ENCODE measurements around the gene ZNF217.
"Not testable (repeated sequence)": the region's sequence is repeated elsewhere in the genome, so short reads cannot be mapped to it uniquely, and the experiment has no call there.

Gene ZNF217

DNA sequence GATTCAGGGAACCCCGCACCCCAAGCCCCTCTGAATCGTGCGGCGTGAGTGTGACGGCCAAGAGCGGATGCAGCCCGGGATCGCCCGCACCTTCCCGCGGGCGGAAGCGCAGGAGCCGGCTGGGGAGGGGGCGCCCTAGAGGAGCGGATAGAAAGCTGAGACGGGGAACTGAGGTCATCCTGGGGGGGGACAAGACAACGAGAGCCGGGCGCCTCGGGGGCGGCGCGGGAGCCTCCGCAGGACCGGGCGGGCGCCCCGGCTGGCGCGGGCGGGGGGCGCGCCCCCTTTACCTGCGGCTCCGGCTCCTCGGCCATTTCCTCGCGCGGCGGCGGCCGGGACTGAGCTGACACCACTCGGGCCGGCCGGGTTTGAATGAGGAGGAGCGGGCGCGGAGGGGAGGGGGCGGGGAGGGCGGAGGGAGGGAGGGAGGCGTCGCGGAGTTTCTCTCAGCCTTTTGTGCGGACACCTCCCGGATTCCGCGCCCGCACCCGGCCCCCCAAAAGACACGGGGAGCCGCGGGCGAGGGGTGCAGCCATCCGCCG, at the start of gene ZNF217:
Gene ZNF217, minus strand, starts transcription at position 374 of the 542 bp plus-strand sequence. CDS start 11,013 bp downstream, outside the sequence.
- peak in 1 of 2 donors; percentile 60 for DNase-seq (ENCODE audit: extremely low read depth in 1 of 2, low read depth in 1 of 2)

DNA sequence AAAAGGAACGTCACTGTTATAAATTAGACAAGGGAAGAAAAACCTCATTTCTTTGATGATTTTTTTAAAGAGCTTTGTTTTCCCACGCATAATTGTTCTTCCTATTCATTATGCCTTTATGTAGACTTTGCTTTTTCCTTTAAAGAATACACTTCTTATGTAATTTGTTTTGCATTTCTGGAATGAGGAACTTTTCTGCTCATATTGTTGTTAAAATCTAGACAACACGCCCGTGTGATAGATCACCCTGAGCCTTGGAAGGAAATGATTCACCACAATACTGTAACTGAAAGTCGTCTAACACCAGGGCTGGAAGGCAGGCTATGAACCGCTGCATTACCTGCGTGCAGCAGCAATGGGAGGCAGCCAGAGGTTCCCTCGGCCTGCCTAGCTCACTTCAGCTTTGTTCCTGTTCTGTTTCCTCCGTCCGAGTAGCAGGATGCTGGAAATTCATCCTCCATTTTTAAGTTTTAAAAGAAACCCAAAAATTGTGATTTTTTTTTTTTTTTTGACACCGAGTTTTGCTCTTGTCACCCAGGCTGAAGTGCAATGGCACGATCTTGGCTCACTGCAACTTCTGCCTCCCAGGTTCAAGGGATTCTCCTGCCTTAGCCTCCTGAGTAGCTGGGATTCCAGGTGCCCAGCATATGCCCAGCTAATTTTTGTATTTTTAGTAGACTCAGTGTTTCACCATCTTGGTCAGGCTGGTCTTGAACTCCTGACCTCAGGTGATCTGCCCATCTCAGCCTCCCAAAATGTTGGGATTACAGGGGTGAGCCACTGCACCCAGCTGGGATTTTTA, 49.6 kb upstream of the ZNF217 start:
- peak; percentile 9 to 52 for DNase-seq (ENCODE audit: extremely low read depth in 1 of 2, low read depth in 1 of 2)

GRCh38 chr20:53642196-53643030, 48.8 kb upstream of the ZNF217 start:
- peak in 1 of 2 donors; percentile 13 for DNase-seq (ENCODE audit: extremely low read depth in 1 of 2, low read depth in 1 of 2)

DNA sequence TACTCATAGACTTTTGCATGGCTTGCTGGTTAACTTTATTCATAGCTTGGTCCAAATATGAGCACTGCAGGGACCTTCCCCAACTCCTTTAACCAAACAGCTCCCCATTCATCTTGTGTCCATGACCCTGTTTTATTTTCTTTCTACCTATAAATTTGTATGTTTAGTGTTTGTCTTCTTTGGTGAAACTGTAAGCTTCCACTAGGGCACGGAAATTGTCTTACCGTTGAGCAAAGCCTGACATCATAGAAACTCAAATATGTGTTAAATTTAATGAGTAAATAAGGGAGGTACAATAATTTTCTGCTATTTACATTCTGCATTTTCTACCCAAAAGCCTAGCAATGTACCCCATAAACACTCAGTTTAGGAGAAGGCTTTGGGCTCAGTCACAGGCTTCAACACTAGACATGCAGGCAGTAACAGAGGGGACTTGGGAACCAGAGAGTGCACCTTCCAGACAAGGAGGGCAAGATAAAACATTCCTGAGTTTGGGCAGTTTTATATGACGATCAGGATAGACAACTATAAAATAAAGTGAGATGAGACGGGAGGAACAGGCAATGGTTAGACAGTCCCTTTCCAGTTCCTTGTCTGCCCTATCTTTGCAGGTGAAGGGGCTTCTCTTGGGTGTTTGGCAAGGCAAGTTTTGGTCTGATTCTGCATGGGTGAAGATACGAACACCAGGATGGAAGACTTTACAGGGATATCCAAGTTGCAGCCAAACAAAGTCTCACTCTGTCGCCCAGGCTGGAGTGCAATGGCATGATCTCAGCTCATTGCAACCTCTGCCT, 46.2 kb upstream of the ZNF217 start:
- no peak for DNase-seq (ENCODE audit: extremely low read depth in 1 of 2, low read depth in 1 of 2)

DNA sequence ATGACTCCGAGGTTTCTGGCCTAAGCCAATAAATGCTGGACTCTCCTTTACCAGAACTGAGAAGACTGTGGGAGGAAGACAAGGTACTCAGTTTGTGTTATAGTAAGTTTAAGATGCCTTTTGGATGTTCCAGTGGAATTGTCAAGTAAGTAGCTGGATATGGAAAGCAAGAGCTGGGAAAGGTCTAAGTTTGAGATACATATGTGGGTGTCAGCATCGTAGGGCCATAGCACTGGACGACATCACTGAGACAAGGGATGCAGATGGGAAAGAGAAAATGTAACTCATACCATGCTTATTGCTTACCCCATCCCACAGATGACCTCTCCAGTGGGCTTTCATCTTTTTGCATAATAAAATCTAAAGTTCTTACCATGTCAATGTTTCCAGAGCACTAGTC, 45.5 kb upstream of the ZNF217 start:
- no peak for DNase-seq (ENCODE audit: extremely low read depth in 1 of 2, low read depth in 1 of 2)

DNA sequence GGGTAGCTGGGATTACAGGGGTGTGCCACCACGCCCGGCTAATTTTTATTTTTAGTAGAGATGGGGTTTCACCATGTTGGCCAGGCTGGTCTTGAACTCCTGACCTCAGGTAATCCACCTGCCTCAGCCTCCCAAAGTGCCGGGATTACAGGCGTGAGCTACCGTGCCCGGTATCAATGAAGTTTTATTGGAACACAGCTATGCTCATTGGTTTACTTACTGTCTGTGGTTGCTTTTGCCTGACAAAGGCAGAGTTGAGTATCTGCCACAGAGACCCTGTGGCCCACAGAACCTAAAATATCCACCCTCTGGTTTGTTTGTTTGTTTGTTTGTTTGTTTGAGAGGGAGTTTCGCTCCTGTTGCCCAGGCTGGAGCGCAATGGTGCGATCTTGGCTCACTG, 43.7 kb upstream of the ZNF217 start:
- not testable (repeated sequence) for DNase-seq (ENCODE audit: extremely low read depth in 1 of 2, low read depth in 1 of 2)

DNA sequence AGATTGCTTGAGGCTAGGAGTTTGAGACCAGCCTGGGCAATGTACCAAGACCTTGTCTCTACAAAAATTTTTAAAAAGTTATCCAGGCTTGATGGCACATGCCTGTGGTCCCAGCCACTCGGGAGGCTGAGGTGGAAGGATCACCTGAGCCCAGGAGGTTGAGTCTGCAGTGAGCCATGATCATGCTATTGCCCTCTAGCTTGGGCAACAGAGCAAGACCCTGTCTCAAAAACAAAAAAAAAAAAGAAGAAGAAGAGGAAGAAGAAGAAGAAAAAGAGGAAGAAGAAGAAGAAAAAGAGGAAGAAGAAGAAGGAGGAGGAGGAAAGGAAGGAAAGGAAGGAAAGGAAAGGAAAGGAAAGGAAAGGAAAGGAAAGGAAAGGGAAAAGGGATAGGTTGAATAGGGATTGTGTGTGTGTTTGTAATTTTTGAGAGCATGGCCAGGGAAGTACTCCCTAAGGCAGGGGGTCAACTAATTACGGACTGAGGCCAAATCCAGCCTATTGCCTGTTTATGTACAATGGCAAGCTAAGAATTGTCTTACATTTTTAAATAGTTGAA, 43.0 kb upstream of the ZNF217 start:
- no peak for DNase-seq (ENCODE audit: extremely low read depth in 1 of 2, low read depth in 1 of 2)

DNA sequence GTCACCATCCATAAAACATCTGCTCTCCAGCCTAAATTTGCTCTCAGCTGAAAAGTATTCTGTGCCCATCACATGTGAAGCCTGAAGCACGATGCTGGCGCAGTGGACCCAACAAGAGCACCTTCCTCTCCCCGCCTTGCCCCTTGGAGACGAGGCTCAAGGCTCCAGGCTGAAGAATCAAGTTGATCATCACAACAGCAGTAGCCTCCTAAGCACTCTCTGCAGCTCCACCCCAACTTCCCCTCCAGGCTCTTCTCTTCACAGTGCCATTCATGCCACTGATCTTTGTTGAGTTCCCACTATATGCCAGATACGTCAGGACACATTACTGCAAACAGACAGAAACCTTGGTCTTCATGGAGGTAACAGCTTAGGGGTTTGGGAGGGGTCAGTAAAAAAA, 41.6 kb upstream of the ZNF217 start:
- no peak for DNase-seq (ENCODE audit: extremely low read depth in 1 of 2, low read depth in 1 of 2)

DNA sequence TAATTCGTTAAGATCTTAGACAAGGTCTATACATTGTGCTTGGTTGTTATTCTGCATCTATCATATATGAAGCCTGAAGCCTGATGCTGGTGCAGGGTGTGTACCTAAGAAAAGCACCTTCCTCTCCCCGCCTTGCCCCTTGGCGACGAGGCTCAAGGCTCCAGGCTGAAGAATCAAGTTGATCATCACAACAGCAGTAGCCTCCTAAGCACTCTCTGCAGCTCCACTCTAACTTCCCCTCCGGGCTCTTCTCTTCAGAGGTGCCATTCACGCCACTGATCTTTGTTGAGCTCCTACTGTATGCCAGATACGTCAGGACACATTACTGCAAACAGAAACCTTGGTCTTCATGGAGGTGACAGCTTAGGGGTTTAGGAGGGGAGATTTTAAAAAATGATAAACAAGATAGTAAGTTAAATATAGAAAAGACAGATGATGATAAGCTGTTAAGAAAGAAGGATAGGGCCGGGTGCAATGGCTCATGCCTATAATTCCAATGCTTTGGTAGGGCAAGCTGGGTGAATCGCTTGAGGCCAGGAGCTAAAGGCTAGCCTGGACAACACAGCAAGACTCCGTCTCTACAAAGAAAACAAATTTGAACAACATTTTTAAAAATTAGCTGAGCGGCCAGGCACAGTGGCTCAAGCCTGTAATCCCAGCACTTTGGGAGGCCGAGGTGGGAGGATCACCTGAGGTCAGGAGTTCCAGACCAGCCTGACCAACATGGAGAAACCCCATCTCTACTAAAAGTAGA, 38.4 kb upstream of the ZNF217 start:
- no peak for DNase-seq (ENCODE audit: extremely low read depth in 1 of 2, low read depth in 1 of 2)

GRCh38 chr20:53629436-53629835, 35.8 kb upstream of the ZNF217 start:
- no peak for DNase-seq (ENCODE audit: extremely low read depth in 1 of 2, low read depth in 1 of 2)

GRCh38 chr20:53628758-53629157, 35.1 kb upstream of the ZNF217 start:
- not testable (repeated sequence) for DNase-seq (ENCODE audit: extremely low read depth in 1 of 2, low read depth in 1 of 2)

DNA sequence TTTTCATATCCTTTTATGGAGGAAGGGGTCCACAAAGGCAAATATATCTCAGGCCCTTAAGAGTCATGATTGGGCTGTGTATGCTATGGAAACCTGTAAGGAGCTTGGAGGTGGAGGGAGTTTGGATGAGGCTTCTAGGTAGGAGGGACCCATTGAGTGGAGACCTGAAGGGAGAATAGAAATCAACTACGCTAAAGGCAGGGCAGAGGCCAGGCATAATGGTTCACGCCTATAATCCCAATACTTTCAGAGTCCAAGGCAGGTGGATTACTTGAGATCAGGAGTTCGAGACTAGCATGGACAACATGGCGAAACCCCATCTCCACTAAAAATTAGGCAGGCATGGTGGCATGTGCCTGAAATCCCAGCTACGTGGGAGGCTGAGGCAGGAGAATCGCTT, 34.4 kb upstream of the ZNF217 start:
- DNase-seq (ENCODE audit: extremely low read depth in 1 of 2, low read depth in 1 of 2): no peak

DNA sequence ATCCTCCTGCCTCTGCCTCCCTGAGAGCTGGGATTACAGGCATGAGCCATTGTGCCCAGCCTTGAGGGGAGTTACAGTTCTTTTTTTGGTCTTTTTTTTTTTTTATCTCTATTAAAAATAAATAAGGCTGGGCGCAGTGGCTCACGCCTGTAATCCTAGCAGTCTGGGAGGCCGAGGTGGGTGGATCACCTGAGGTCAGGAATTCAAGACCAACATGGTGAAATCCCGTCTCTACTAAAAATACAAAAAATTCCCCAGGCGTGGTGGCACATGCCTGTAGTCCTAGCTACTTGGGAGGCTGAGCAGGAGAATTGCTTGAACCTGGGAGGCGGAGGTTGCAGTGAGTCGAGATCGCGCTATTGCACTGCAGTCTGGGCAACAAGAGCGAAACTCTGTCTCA, 33.4 kb upstream of the ZNF217 start:
- DNase-seq (ENCODE audit: extremely low read depth in 1 of 2, low read depth in 1 of 2): not testable (repeated sequence)

DNA sequence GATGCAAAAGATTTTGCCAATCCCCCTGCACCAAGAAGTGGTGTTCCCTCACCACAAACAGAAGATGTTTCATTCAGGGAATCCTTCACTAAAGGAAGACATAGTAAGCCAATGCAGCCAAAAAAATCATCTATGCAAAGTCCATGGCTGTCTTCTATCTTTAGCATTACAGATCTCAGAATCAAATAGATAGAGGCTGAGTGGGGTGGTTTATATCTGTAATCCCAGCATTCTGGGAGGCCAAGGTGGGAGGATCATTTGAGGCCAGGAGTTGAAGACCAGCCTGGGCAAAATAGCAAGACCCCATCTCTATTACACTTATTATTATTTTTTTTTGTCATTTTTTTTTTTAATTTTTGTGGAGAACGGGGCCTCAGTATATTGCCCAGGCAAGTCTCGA, 32.9 kb upstream of the ZNF217 start:
- no peak for DNase-seq (ENCODE audit: extremely low read depth in 1 of 2, low read depth in 1 of 2)

DNA sequence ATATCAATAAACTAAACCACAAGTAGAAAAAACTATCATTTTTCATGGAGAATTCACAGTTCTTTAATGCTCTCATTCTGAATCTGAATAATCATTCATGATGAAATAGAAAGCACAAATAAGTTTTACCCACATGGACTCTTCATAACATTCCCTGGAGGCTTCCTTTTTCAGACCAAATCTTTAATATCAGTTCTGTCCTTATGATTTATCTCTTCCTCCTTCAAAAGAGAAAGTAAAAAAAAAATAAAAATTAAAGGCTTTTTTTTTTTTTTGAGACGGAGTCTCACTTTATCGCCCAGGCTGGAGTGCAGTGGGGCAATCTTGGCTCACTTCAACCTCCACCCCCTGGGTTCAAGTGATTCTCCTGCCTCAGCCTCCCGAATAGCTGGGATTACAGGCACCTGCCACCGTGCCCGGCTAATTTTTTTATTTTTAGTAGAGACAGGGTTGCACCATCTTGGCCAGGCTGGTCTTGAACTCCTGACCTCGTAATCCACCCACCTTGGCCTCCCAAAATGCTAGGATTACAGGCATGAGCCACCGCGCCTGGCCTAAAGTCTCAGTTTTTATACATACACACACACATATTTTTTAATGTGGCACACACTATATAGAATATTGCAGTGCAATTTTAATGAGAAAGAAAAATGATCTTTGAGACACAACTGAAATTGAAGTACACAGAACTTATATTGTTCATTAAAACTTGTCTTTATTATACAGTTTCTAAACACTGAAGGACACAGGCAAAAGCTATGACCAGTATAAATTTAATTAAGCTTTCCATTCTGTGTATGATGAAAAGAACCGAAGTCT, 31.9 kb upstream of the ZNF217 start:
- no peak for DNase-seq (ENCODE audit: extremely low read depth in 1 of 2, low read depth in 1 of 2)

- DNase-seq (ENCODE audit: extremely low read depth in 1 of 2, low read depth in 1 of 2): not testable (repeated sequence)
These were observed 31.2 kb upstream of the ZNF217 start for GRCh38 chr20:53624927-53625250.

DNA sequence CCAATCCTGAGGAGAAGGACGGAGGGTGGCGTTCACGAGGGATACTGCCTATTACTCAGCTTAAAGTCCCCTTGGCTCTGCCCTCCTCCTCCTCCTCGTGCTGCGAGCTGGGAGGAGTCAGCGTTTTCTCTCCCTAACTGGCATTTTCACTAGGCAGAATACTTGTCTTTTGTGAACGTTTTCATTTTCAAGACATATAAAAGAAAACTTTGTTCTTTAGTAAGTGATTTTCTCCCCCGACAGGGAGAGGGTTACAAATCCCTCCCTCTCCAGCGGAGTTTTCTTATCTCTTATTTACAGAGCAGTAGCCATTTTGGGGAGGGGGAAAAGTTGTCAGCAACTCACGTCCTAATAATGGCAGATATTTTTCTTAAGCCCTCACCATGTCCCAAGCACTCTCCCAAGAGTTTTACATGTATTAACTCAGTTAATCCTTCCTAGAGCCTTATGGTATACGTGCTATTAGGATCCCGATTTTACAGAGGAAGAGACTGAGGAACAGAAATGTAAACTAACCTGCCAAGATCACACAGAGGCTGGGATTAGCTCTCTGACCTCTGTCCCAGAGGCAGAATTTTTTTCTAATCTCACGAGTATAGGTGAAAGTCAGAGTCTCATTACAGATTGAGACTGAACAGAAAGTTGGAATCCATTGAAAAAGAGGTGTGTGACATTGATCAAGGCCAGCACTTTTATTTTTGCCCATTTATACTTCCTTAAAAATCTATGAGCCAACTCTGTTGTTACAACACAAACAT, 30.0 kb upstream of the ZNF217 start:
- DNase-seq (ENCODE audit: extremely low read depth in 1 of 2, low read depth in 1 of 2): peak in 1 of 2 donors; percentile 25

GRCh38 chr20:53623134-53623453, 29.5 kb upstream of the ZNF217 start:
- DNase-seq (ENCODE audit: extremely low read depth in 1 of 2, low read depth in 1 of 2): no peak

Data from stimulated activated CD8-positive, alpha-beta memory T cell treated with anti-CD3 and anti-CD28 coated beads, Interleukin-7, amount 100 ng/mL, for 48 hours (primary cell).